Gastroesophageal sphincter (tissue), 4 donors: ENCODE measurements around the gene DNAI1. TPM values are rescaled to one million over a fixed set of nuclear protein-coding genes. Genes with fewer than 3 reads are reported as not detected.
A peak's percentile ranks its signal among the peaks of the same experiment; 100 is the strongest.

Experiments
- ATAC-seq: fragments of 150-250 bp; one replicate; pipeline ENCODE4 v1.9.1; 2016; ENCODE audit warnings: mild to moderate bottlenecking, moderate library complexity
- H3K27ac ChIP-seq, 4 donors: fragments of 200-600 bp; sonication (generic) in 3 of 4; 1 replicate in 3 of 4; 2 replicates in 1 of 4; pipeline ENCODE4 v1.5.1; 2016 to 2019
- H3K27me3 ChIP-seq: fragments of 200-600 bp; sonication (generic); one replicate; pipeline ENCODE4 v1.5.1; 2019
- H3K36me3 ChIP-seq, 2 donors: fragments of 200-600 bp; sonication (generic); one replicate each; pipeline ENCODE4 v1.5.1; 2019; ENCODE audit warnings: control low read depth in 1 of 2
- H3K4me1 ChIP-seq, 3 donors: fragments of 200-600 bp; sonication (generic); 1 replicate in 2 of 3; 2 replicates in 1 of 3; pipeline ENCODE4 v1.5.1; 2016 to 2019; ENCODE audit warnings: control low read depth in 2 of 3
- H3K4me3 ChIP-seq, 2 donors: fragments of 200-600 bp; sonication (generic); one replicate each; pipeline ENCODE4 v1.5.1; 2019; ENCODE audit warnings: mild to moderate bottlenecking in 1 of 2, moderate library complexity in 1 of 2
- H3K9me3 ChIP-seq, 3 donors: fragments of 200-600 bp; sonication (generic); one replicate each; pipeline ENCODE4 v1.5.1; 2017 to 2019; ENCODE audit warnings: control low read depth in 2 of 3
- CTCF ChIP-seq, 4 experiments: fragments of 200-600 bp in 2 of 4; fragments of 450-650 bp in 2 of 4; sonication (generic) in 1 of 4; IDR thresholded peaks; one replicate each; pipeline ENCODE4 v1.5.1; 2017 to 2019; ENCODE audit warnings: antibody characterized with exemption in 4 of 4, mild to moderate bottlenecking in 2 of 4, moderate library complexity in 2 of 4
- EP300 ChIP-seq: sonication (generic); formaldehyde crosslinking; IDR thresholded peaks from one replicate; pipeline ENCODE4 v1.6.1; 2017; ENCODE audit warnings: antibody characterized with exemption, mild to moderate bottlenecking
- POLR2A ChIP-seq, 2 donors: fragments of 450-650 bp; IDR thresholded peaks; one replicate each; pipeline ENCODE4 v1.6.1; 2017; ENCODE audit warnings: antibody characterized with exemption in 2 of 2, mild to moderate bottlenecking in 2 of 2, moderate library complexity in 1 of 2
- POLR2AphosphoS5 ChIP-seq: sonication (generic); formaldehyde crosslinking; IDR thresholded peaks from one replicate; pipeline ENCODE4 v1.6.1; 2017; ENCODE audit warnings: antibody characterized with exemption
- WGBS, 2 donors: methylation state at CpG; one replicate each; pipeline ENCODE4 v1.1.5; 2018; ENCODE audit warnings: low coverage in 1 of 2; 5-methylcytosine and 5-hydroxymethylcytosine counted together
- total RNA-seq, 4 donors: library from RNA; depleted of rRNA; stranded (reverse); fragments of >200 nt; gene quantifications; one replicate each; pipeline ENCODE4 v1.1.0, GENCODE V29; 2016

The DNAI1 gene
- total RNA-seq, result not detected

GRCh38 chr9:34458013-34458958 lies at the start of gene DNAI1, which contains the start of gene FAM219A:
TSS of gene DNAI1 (plus strand) at chr9:34458805. CDS start at chr9:34459006, 201 bp downstream.
TSS of gene FAM219A (minus strand) at chr9:34458570. CDS start at chr9:34458263, 307 bp downstream.
- 0% methylated on average over 11 of the region's 94 CpGs; no CpG with 5 or more reads in 1 of the 2 donors for WGBS, 2 donors
- peak within 1 kb of the TSS; percentile 69 to 90 for H3K4me3 ChIP-seq
- peak within 1 kb of the TSS; percentile 34 to 93 (median 90) for H3K27ac ChIP-seq
- no peaks in the 10 kb centered on the region for H3K36me3 ChIP-seq
- H3K9me3 ChIP-seq, result no peaks in the 10 kb centered on the region
- H3K4me1 ChIP-seq, result peaks cover 0 to 47% (median 15%) of the 10 kb centered on the region in 3 donors
- H3K27me3 ChIP-seq, result no peaks in the 10 kb centered on the region
- TF ChIP-seq EP300 (no peak), CTCF (IDR thresholded peaks at IDR 0.05) (peak in 1 of 4 experiments; percentile 12), POLR2A (IDR thresholded peaks at IDR 0.05) (peak; percentile 84 to 85), POLR2AphosphoS5 (peak; percentile 97)
- ATAC-seq, result peak; percentile 98

- H3K4me1 ChIP-seq, result no peaks in the 10 kb centered on the region
- no peaks in the 10 kb centered on the region for H3K9me3 ChIP-seq
- 63 to 80% methylated on average over 2 of the region's 2 CpGs for WGBS, 2 donors
- H3K27me3 ChIP-seq, result no peaks in the 10 kb centered on the region
- ATAC-seq, result no peak
- H3K27ac ChIP-seq, result no peak overlapping the region
- no peak for TF ChIP-seq CTCF (IDR thresholded peaks at IDR 0.05)
- TF ChIP-seq EP300, result no peak
- no peak for TF ChIP-seq POLR2A (IDR thresholded peaks at IDR 0.05)
- no peak for TF ChIP-seq POLR2AphosphoS5
- no peak overlapping the region for H3K4me3 ChIP-seq
- peaks cover 0 to 21% of the 10 kb centered on the region in 2 donors for H3K36me3 ChIP-seq
These were observed 49.5 kb upstream of the DNAI1 start for GRCh38 chr9:34409154-34409553.

- TF ChIP-seq POLR2AphosphoS5 (no peak), POLR2A (IDR thresholded peaks at IDR 0.05) (no peak), EP300 (no peak), CTCF (IDR thresholded peaks at IDR 0.05) (no peak)
- Histone ChIP-seq H3K4me3 (no peak overlapping the region), H3K27ac (no peak overlapping the region), H3K4me1 (no peaks in the 10 kb centered on the region), H3K9me3 (no peaks in the 10 kb centered on the region), H3K36me3 (no peaks in the 10 kb centered on the region), H3K27me3 (no peaks in the 10 kb centered on the region)
- no peak for ATAC-seq
- WGBS, 2 donors, result 43 to 100% methylated on average over 1 of the region's 1 CpG
These were observed 46.3 kb upstream of the DNAI1 start for GRCh38 chr9:34412336-34412735.

GRCh38 chr9:34413231-34413852 lies 45.3 kb upstream of the DNAI1 start:
- H3K4me3 ChIP-seq, result no peak overlapping the region
- no peaks in the 10 kb centered on the region for H3K27me3 ChIP-seq
- no peaks in the 10 kb centered on the region for H3K36me3 ChIP-seq
- H3K9me3 ChIP-seq, result no peaks in the 10 kb centered on the region
- H3K27ac ChIP-seq, result no peak overlapping the region
- no peak for TF ChIP-seq CTCF (IDR thresholded peaks at IDR 0.05)
- no peak for TF ChIP-seq POLR2AphosphoS5
- no peak for TF ChIP-seq POLR2A (IDR thresholded peaks at IDR 0.05)
- no peak for TF ChIP-seq EP300
- ATAC-seq, result no peak
- 23 to 26% methylated on average over 3 to 5 of the region's 6 CpGs for WGBS, 2 donors
- H3K4me1 ChIP-seq, result no peaks in the 10 kb centered on the region
